Aorta (tissue), 5 donors: ENCODE results near the gene FOXP2. TPM values are rescaled to one million over a fixed set of nuclear protein-coding genes. Genes with fewer than 3 reads are reported as not detected.
"Not testable (repeated sequence)": the region's sequence is repeated elsewhere in the genome, so short reads cannot be mapped to it uniquely, and the experiment has no call there.

Experiments used
- ATAC-seq: fragments of 200-7000 bp; cut with Tn5 transposase; one replicate; pipeline ENCODE4 v1.9.1; 2022; ENCODE audit warnings: moderate library complexity; ENCODE audit not compliant: low FRiP score
- DNase-seq, 2 donors: peaks; one replicate each; pipeline ENCODE4 v3.0.0-alpha.2; 2020
- H3K27ac ChIP-seq, 2 donors: one replicate each; pipeline ENCODE4 v1.5.1; 2013; ENCODE audit warnings: low read length in 2 of 2, mild to moderate bottlenecking in 2 of 2, moderate library complexity in 2 of 2, control low read depth in 1 of 2, inconsistent platforms in 1 of 2, low read depth in 1 of 2
- H3K27me3 ChIP-seq, 2 donors: one replicate each; pipeline ENCODE4 v1.6.1; 2013; ENCODE audit warnings: control low read depth in 1 of 2, low read length in 1 of 2, mild to moderate bottlenecking in 1 of 2, moderate library complexity in 1 of 2; ENCODE audit not compliant: insufficient read depth in 2 of 2, control insufficient read depth in 1 of 2
- H3K36me3 ChIP-seq, 2 donors: one replicate each; pipeline ENCODE4 v1.6.1; 2013; ENCODE audit warnings: control low read depth in 1 of 2, low read length in 1 of 2, mild to moderate bottlenecking in 1 of 2; ENCODE audit not compliant: insufficient read depth in 2 of 2, control insufficient read depth in 1 of 2
- H3K4me1 ChIP-seq, 2 donors: one replicate each; pipeline ENCODE4 v1.6.1; 2013; ENCODE audit warnings: low read length in 2 of 2, control low read depth in 1 of 2, mild to moderate bottlenecking in 1 of 2, moderate library complexity in 1 of 2; ENCODE audit not compliant: insufficient read depth in 2 of 2, control insufficient read depth in 1 of 2
- H3K4me3 ChIP-seq, 2 donors: one replicate each; pipeline ENCODE4 v1.5.1; 2013; ENCODE audit warnings: low read length in 2 of 2, control low read depth in 1 of 2, mild to moderate bottlenecking in 1 of 2
- H3K9me3 ChIP-seq: one replicate; pipeline ENCODE4 v1.6.1; 2013; ENCODE audit warnings: mild to moderate bottlenecking, low read length; ENCODE audit not compliant: control insufficient read depth
- WGBS, 2 donors: extraction: QIAGEN DNeasy Blood & Tissue Kit; methylation state at CpG; one replicate each; pipeline ENCODE4 v1.1.7; 2013; 5-methylcytosine and 5-hydroxymethylcytosine counted together
- intact Hi-C, 2 donors: fragments of 100-400 bp; cut with DNase I; formaldehyde crosslinking; loops; one replicate each; pipeline versions ENCODE4 v1.14.2 to v1.15.0; 2022
- polyA plus RNA-seq, 2 donors: library from polyadenylated mRNA; stranded (reverse); fragments of 200-250 nt; gene quantifications; one replicate each; pipeline ENCODE4 v1.2.3, GENCODE V29; 2013
- total RNA-seq, 2 donors: library from RNA; stranded (reverse); fragmentation: NEBNext Ultra II Directional; extraction: Animal tissue kit (Norgen Biotek cat#: 25700); gene quantifications; one replicate each; pipeline ENCODE4 v1.2.1, GENCODE V29; 2021
- donor health status: healthy with polysubstance abuse.
- donor health status: Bipolar disorder and iron deficiency.
- donor health status: DM: no; HTN: no; CAD: no.
- donor health status: DM: no; HTN: no; CAD: no.
- donor health status: DM: yes; HTN: yes; CAD: no.

The FOXP2 gene
- total and polyA plus RNA-seq, 4 donors: 1.1 to 18.1 (median 9.7) TPM

DNA sequence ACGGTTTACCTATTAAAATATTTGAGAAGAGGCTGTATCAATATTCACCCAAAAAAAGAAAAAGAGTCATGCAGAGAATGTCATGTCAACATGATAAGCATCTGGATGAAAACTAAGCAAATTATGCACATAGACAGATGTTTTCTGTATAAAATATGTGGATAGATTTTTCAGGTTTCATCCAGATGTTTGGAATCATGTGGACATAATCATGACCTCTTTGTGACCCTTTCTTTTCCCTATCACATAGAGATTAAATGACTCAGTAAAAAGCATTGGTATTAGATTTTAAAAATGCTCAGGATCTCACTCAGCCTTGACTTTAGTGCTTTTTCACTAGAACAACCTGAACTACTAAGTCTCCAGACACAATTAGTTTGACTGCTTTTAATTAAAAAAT is 90.0 kb downstream of the FOXP2 start:
- no peaks in the 10 kb centered on the region for H3K4me1 ChIP-seq
- intact Hi-C loops: no loop called here
- DNase-seq (no peak), ATAC-seq (no peak)
- H3K4me3 ChIP-seq: no peak overlapping the region
- no peak overlapping the region for H3K27ac ChIP-seq
- no peaks in the 10 kb centered on the region for H3K36me3 ChIP-seq
- H3K9me3 ChIP-seq: no peaks in the 10 kb centered on the region
- WGBS, 2 donors: 90 to 93% methylated on average over 1 of the region's 1 CpG
- no peaks in the 10 kb centered on the region for H3K27me3 ChIP-seq

GRCh38 chr7:114507381-114507780 is 92.8 kb downstream of the FOXP2 start:
- ATAC-seq (no peak), DNase-seq (no peak)
- 96 to 97% methylated on average over 1 of the region's 1 CpG for WGBS, 2 donors
- intact Hi-C loops: no loop called here
- Histone ChIP-seq H3K4me3 (no peak overlapping the region), H3K4me1 (no peaks in the 10 kb centered on the region), H3K36me3 (no peaks in the 10 kb centered on the region), H3K27me3 (no peaks in the 10 kb centered on the region), H3K27ac (no peak overlapping the region), H3K9me3 (no peaks in the 10 kb centered on the region)

DNA sequence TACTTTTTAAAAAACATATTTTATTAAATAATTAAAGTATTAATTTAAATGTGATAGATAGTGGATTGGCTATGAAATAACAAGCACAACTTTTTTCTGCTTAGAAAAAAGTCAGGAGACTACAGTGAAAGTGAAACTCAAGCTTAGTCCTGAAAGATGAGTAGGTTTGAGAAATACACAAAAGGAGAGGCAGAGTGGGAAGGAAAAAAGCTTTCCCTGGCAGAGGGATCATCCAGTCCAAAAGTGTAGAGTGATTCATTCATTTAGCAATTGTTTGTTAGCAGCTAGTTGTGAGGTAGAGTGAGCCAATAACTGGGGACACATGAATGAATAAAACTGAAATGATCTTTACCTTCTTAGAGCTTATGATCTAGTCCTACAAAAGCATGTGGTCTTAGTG is 93.5 kb downstream of the FOXP2 start:
- ATAC-seq: peak; percentile 60
- no peaks in the 10 kb centered on the region for H3K9me3 ChIP-seq

DNA sequence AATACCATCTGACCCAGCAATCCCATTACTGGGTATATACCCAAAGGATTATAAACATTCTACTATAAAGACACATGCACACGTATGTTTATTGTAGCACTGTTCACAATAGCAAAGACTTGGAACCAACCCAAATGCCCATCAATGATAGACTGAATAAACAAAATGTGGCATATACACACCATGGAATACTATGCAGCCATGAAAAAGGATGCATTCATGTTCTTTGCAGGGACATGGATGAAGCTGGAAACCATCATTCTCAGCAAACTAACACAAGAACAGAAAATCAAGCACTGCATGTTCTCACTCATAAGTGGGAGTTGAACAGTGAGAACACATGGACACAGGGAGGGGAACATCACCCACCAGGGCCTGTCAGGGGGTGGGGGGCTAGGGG is 96.2 kb downstream of the FOXP2 start:
- H3K4me1 ChIP-seq, H3K27ac ChIP-seq, H3K4me3 ChIP-seq, DNase-seq, H3K27me3 ChIP-seq, intact Hi-C loops, H3K9me3 ChIP-seq, ATAC-seq, H3K36me3 ChIP-seq: not testable (repeated sequence)
- WGBS, 2 donors: 93 to 96% methylated on average over 1 of the region's 1 CpG

More for the DNA sequence above, 93.5 kb downstream of the FOXP2 start:
- DNase-seq: no peak
- Histone ChIP-seq H3K36me3 (no peaks in the 10 kb centered on the region), H3K27ac (no peak overlapping the region), H3K4me1 (no peaks in the 10 kb centered on the region), H3K27me3 (no peaks in the 10 kb centered on the region), H3K4me3 (no peak overlapping the region)
- intact Hi-C loops: no loop called here

DNA sequence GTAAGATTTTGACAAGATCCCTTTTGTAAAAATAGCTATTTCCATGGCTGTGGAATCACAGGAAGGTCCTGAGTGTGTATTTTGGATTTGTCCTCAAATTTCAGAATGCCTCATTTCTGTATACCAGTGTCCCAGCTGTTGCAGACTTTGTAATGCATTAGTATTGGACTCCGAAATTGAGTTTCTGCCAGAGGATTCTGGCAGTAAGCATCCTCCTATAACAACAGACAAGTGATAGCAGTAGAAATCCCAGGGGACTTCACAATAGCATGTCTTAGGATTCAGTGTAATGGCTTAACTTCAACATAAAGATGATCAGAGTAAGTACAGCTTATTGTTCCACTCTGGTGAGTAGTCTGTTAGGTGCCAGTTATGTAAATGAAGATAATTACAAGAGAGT is 104.6 kb downstream of the FOXP2 start:
- Histone ChIP-seq H3K36me3 (no peaks in the 10 kb centered on the region), H3K4me1 (peaks cover 0 to 2% of the 10 kb centered on the region in 2 donors), H3K27me3 (no peaks in the 10 kb centered on the region), H3K9me3 (no peaks in the 10 kb centered on the region), H3K4me3 (no peak overlapping the region), H3K27ac (no peak overlapping the region)
- 3 to 15% methylated on average over 1 of the region's 1 CpG for WGBS, 2 donors
- no peak for DNase-seq
- ATAC-seq: no peak
- intact Hi-C loops: no loop called here

- WGBS, 2 donors: 67 to 70% methylated on average over 1 of the region's 1 CpG
- Histone ChIP-seq H3K36me3 (no peaks in the 10 kb centered on the region), H3K9me3 (no peaks in the 10 kb centered on the region), H3K27me3 (no peaks in the 10 kb centered on the region), H3K27ac (no peak overlapping the region), H3K4me1 (peaks cover 0 to 2% of the 10 kb centered on the region in 2 donors), H3K4me3 (no peak overlapping the region)
- ATAC-seq (no peak), DNase-seq (no peak)
- intact Hi-C loops: no loop called here
These were observed 107.5 kb downstream of the FOXP2 start for GRCh38 chr7:114522081-114522480.

DNA sequence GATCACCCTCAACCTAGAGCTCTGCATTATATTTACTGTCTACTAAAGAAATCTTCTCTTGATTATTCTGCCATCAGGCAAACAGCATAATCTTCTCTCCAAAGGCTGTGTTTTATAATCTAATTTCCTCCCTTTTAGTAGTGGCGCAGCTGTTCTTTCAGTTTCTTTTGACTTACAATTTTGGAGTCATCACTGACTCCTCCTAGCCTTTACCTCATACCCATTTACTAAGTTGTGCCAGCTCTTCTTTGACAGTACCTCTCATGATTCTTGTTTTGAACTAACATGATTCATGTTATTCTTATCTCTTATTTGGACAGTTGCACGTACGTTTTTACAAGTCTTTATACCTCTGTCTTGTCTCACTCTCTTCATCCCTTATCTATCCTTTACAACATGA is 113.0 kb downstream of the FOXP2 start:
- no peak overlapping the region for H3K4me3 ChIP-seq
- ATAC-seq (no peak), DNase-seq (no peak)
- no peak overlapping the region for H3K27ac ChIP-seq
- no peaks in the 10 kb centered on the region for H3K4me1 ChIP-seq
- no peaks in the 10 kb centered on the region for H3K9me3 ChIP-seq
- no peaks in the 10 kb centered on the region for H3K36me3 ChIP-seq
- H3K27me3 ChIP-seq: no peaks in the 10 kb centered on the region
- intact Hi-C loops: no loop called here
- 74 to 79% methylated on average over 3 of the region's 3 CpGs for WGBS, 2 donors

DNA sequence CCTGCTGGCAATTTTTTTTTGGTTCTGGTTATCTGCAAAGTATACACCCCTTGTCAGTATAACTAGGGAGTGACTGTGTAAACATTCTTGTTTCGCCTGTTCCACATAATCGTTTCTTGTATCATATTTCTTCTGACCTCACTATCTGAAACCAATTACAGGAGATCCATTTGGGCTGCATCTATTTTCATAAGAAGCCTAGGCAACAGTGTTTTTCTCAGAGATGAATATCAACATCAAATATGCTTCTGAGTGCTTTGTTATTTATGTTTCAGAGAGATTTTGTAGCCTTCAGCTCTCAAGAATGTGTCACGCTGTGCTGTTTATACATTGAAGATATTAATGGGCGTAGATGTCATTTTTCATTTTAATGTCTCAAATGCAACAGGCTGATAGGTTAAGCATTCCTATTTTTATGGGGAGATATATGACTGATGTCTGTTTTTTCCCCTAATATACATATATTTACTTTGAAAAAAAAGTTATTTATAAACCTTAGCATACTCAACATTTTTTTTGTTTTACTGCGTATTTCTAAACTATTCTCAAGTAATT is 115.5 kb downstream of the FOXP2 start:
- intact Hi-C loops: loop anchor here (10.0 kb wide), 1 partner anchor 445 kb away; no protein-coding TSS in a partner anchor
- H3K4me3 ChIP-seq: no peak overlapping the region
- H3K4me1 ChIP-seq: no peaks in the 10 kb centered on the region
- no peaks in the 10 kb centered on the region for H3K36me3 ChIP-seq
- WGBS, 2 donors: 24 to 33% methylated on average over 5 of the region's 5 CpGs
- no peaks in the 10 kb centered on the region for H3K9me3 ChIP-seq
- ATAC-seq (no peak), DNase-seq (no peak)
- no peaks in the 10 kb centered on the region for H3K27me3 ChIP-seq
- H3K27ac ChIP-seq: no peak overlapping the region

- intact Hi-C loops: loop anchor here (10.0 kb wide), 1 partner anchor 447 kb away; no protein-coding TSS in a partner anchor
- H3K36me3 ChIP-seq: no peaks in the 10 kb centered on the region
- no peaks in the 10 kb centered on the region for H3K4me1 ChIP-seq
- DNase-seq: no peak
- H3K27ac ChIP-seq: no peak overlapping the region
- H3K9me3 ChIP-seq: no peaks in the 10 kb centered on the region
- H3K4me3 ChIP-seq: no peak overlapping the region
- ATAC-seq: no peak
- no peaks in the 10 kb centered on the region for H3K27me3 ChIP-seq
These were observed 116.7 kb downstream of the FOXP2 start for GRCh38 chr7:114531326-114531725.
